Endothelial cell of umbilical vein (primary cell): ENCODE results near the gene MEGF11.

Source experiments
- EZH2 ChIP-seq: IDR thresholded peaks from 2 replicates; pipeline ENCODE4 v1.6.1; 2012; ENCODE audit warnings: borderline replicate concordance, low read depth, mild to moderate bottlenecking, moderate library complexity, low read length, inconsistent platforms; ENCODE audit not compliant: severe bottlenecking
- FOS ChIP-seq: IDR thresholded peaks from 2 replicates; pipeline ENCODE4 v1.6.1; 2011; ENCODE audit warnings: mild to moderate bottlenecking, low read length, moderate library complexity, borderline replicate concordance; ENCODE audit not compliant: insufficient read depth
- TF ChIP-seq, protein P1 (sequence below), 2 donors: IDR thresholded peaks; 1 replicate in 1 of 2; 2 replicates in 1 of 2; pipeline ENCODE4 v1.5.1; 2011; ENCODE audit warnings: low read length in 2 of 2, mild to moderate bottlenecking in 2 of 2, moderate library complexity in 2 of 2, control low read depth in 1 of 2, inconsistent platforms in 1 of 2, low read depth in 1 of 2; ENCODE audit not compliant: insufficient read depth in 1 of 2; ENCODE audit errors: extremely low read depth in 1 of 2
- TF ChIP-seq, protein P2 (sequence below): IDR thresholded peaks from 2 replicates; pipeline ENCODE4 v1.6.1; 2011; ENCODE audit not compliant: insufficient read depth, insufficient read length

DNA sequence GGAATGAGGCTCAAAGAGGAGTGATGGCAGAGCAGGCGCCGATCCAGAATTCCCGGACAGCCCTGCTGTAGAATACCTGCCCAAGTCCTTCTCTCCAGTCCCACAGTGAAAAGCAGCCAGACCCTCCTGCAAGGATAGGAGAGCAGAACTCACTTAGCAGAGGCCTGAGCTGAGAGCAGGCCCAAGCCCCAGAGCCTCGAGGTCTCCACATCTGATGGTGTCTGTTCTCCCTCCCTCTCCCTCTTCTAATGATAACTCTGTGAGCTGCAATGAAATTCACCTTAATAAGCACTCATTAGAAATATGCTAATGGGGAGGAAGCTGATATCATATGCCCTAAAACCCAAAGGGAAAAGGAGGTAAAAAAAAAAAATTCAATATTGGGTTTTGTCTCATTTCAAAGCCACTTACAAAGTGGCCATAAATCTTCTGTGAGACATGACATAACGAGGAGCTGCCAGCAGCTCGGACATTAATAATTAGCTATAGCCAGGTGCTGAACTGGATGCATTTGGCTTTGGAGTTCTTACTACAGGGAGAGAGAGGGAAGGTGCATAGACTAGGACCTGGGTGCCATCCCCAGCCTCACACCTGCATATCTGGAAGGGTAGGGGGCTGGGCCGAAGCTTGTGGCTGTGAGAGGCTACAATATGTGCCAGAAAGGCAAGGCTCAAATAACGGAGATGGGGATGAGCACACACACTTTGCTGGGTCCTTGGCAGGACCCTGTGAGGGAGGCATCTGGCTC, 108.4 kb downstream of the MEGF11 start:
- TF ChIP-seq EZH2 (no peak), FOS (no peak)
- TF ChIP-seq, protein P1, sequence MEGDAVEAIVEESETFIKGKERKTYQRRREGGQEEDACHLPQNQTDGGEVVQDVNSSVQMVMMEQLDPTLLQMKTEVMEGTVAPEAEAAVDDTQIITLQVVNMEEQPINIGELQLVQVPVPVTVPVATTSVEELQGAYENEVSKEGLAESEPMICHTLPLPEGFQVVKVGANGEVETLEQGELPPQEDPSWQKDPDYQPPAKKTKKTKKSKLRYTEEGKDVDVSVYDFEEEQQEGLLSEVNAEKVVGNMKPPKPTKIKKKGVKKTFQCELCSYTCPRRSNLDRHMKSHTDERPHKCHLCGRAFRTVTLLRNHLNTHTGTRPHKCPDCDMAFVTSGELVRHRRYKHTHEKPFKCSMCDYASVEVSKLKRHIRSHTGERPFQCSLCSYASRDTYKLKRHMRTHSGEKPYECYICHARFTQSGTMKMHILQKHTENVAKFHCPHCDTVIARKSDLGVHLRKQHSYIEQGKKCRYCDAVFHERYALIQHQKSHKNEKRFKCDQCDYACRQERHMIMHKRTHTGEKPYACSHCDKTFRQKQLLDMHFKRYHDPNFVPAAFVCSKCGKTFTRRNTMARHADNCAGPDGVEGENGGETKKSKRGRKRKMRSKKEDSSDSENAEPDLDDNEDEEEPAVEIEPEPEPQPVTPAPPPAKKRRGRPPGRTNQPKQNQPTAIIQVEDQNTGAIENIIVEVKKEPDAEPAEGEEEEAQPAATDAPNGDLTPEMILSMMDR (IDR thresholded peaks at IDR 0.05; ENCODE audit: extremely low read depth in 1 of 2, insufficient read depth in 1 of 2, low read depth in 1 of 2, low read length in 2 of 2): no peak
- TF ChIP-seq, protein P2, sequence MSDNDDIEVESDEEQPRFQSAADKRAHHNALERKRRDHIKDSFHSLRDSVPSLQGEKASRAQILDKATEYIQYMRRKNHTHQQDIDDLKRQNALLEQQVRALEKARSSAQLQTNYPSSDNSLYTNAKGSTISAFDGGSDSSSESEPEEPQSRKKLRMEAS: no peak
